GM12891 (cell line): Measurements from ENCODE around the gene CTBP2.

Source experiments
- POLR2A ChIP-seq: IDR thresholded peaks from 2 replicates; pipeline ENCODE4 v1.6.1; 2011; ENCODE audit warnings: low read depth, low read length, control low read depth
- POLR2AphosphoS5 ChIP-seq: IDR thresholded peaks from 2 replicates; pipeline ENCODE4 v1.6.1; 2011; ENCODE audit warnings: low read depth, low read length, control low read depth
- TAF1 ChIP-seq: IDR thresholded peaks from 2 replicates; pipeline ENCODE4 v1.6.1; 2011; ENCODE audit warnings: low read depth, low read length, control low read depth

DNA sequence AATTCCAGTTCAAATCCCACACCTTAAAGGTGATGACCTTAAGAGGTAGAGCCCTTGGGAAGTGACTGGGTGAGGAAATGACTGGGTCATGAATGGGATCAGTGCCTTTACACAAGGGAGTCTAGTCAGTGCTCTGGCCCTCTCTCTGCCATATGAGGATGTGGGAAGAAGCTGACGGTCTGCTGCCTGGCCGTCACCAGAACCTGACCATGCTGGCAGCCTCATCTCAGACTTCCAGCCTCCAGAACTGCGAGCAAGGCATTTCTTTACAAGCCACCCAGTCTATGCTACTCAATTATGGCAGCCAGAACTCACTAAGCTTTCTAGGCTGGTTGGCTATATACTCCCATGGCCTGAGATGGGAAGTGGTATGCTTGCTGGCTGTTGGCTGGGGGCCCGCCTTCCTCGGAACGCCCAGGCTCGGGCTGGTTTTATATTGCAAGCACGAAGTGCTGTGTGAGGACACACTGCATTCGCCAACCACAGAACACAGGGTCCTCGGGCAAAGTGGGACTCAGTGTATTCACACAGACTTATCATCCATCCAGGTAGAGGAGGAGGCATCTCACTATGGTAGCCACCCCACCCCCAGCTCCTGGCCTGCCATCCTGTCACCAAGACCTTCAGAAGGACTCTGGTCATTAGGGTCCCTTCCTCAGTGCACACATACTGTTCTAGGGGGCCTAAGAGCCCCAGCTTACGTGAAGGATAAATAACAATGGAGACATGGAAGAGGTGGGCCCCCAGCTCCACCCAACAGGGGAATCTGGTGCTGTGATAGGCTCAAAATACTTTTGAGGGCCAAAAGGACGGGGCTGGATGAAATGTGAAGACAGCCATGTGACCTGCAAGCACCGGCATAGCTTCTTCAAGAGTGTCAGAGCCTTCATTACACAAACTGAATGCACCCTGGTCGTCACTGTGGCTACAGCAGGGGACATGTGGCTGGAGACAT is 169.4 kb downstream of the CTBP2 start:
- TF ChIP-seq TAF1 (no peak), POLR2AphosphoS5 (no peak), POLR2A (no peak)
